ENCODE measurements around the gene KDF1.

GRCh38 chr1:26941311-26941710 lies 19.0 kb downstream of the KDF1 start:
- TF ChIP-seq, protein P1, sequence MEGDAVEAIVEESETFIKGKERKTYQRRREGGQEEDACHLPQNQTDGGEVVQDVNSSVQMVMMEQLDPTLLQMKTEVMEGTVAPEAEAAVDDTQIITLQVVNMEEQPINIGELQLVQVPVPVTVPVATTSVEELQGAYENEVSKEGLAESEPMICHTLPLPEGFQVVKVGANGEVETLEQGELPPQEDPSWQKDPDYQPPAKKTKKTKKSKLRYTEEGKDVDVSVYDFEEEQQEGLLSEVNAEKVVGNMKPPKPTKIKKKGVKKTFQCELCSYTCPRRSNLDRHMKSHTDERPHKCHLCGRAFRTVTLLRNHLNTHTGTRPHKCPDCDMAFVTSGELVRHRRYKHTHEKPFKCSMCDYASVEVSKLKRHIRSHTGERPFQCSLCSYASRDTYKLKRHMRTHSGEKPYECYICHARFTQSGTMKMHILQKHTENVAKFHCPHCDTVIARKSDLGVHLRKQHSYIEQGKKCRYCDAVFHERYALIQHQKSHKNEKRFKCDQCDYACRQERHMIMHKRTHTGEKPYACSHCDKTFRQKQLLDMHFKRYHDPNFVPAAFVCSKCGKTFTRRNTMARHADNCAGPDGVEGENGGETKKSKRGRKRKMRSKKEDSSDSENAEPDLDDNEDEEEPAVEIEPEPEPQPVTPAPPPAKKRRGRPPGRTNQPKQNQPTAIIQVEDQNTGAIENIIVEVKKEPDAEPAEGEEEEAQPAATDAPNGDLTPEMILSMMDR (IDR thresholded peaks at IDR 0.05): no peak
- no peak for TF ChIP-seq POLR2A (IDR thresholded peaks at IDR 0.05)

Data from stomach (tissue), 4 donors.